Peyer's patch (tissue), 4 donors: Measurements from ENCODE around the gene SIPA1L3.

Experiments
- CTCF ChIP-seq, 6 experiments: fragments of 450-650 bp in 4 of 6; fragments of 200-600 bp in 2 of 6; sonication (generic) in 1 of 6; IDR thresholded peaks; one replicate each; pipeline ENCODE4 v1.5.1; 2017 to 2019; ENCODE audit warnings: antibody characterized with exemption in 6 of 6, mild to moderate bottlenecking in 3 of 6, moderate library complexity in 1 of 6
- POLR2A ChIP-seq, 2 donors: fragments of 450-650 bp; IDR thresholded peaks; one replicate each; pipeline ENCODE4 v1.5.1; 2017; ENCODE audit warnings: antibody characterized with exemption in 2 of 2, mild to moderate bottlenecking in 2 of 2, moderate library complexity in 2 of 2

- no peak for TF ChIP-seq CTCF (IDR thresholded peaks at IDR 0.05)
- no peak for TF ChIP-seq POLR2A (IDR thresholded peaks at IDR 0.05)
Measured at GRCh38 chr19:38252385-38252784, 345.4 kb downstream of the SIPA1L3 start.
